Testis (tissue), 3 donors: ENCODE measurements around the gene U2AF2. TPM values are rescaled to one million over a fixed set of nuclear protein-coding genes. Genes with fewer than 3 reads are reported as not detected.

Experiments used
- DNase-seq: peaks from one replicate; pipeline ENCODE4 v3.0.0-alpha.2; 2019
- H3K27ac ChIP-seq, 2 donors: fragments of 200-600 bp; sonication (generic); one replicate each; pipeline ENCODE4 v1.5.1; 2019
- H3K27me3 ChIP-seq: fragments of 200-600 bp; sonication (generic); one replicate; pipeline ENCODE4 v1.5.1; 2019
- H3K36me3 ChIP-seq: fragments of 200-600 bp; sonication (generic); one replicate; pipeline ENCODE4 v1.5.1; 2017; ENCODE audit warnings: low read depth; ENCODE audit errors: missing control alignments
- H3K4me1 ChIP-seq: fragments of 200-600 bp; sonication (generic); one replicate; pipeline ENCODE4 v1.5.1; 2019
- H3K4me3 ChIP-seq, 2 donors: fragments of 200-600 bp; sonication (generic); one replicate each; pipeline ENCODE4 v1.5.1; 2017 to 2019
- H3K9me3 ChIP-seq: fragments of 200-600 bp; sonication (generic); one replicate; pipeline ENCODE4 v1.5.1; 2017
- CTCF ChIP-seq, 3 experiments: fragments of 450-650 bp in 2 of 3; fragments of 200-600 bp in 1 of 3; sonication (generic) in 1 of 3; IDR thresholded peaks; one replicate each; pipeline ENCODE4 v1.5.1; 2016 to 2019; ENCODE audit warnings: antibody characterized with exemption in 3 of 3, mild to moderate bottlenecking in 2 of 3, moderate library complexity in 1 of 3
- POLR2A ChIP-seq: fragments of 450-650 bp; IDR thresholded peaks from one replicate; pipeline ENCODE4 v1.6.1; 2017; ENCODE audit warnings: antibody characterized with exemption, mild to moderate bottlenecking, moderate library complexity
- WGBS, 2 donors: methylation state at CpG; one replicate each; pipeline ENCODE4 v1.1.5; 2018; 5-methylcytosine and 5-hydroxymethylcytosine counted together
- intact Hi-C: fragments of 100-400 bp; cut with DNase I; formaldehyde crosslinking; loops from one replicate; pipeline ENCODE4 v1.15.1; 2023; ENCODE audit warnings: low total_unique reads
- polyA plus RNA-seq: library from polyadenylated mRNA; stranded (reverse); fragments of 350-450 nt; fragmentation: Illumina TruSeq; extraction: RNeasy Lipid Tissue Mini Kit (QIAGEN cat#74804); gene quantifications from one replicate; pipeline ENCODE4 v1.2.3, GENCODE V29; 2014; ENCODE audit warnings: low read depth, low replicate concordance; ENCODE audit not compliant: insufficient read depth
- total RNA-seq, 2 donors: library from RNA; depleted of rRNA; stranded (reverse); fragments of >200 nt; gene quantifications; one replicate each; pipeline ENCODE4 v1.2.3, GENCODE V29; 2016

The U2AF2 gene
- total and polyA plus RNA-seq, 3 donors from 2014 or later = 163 to 281 (median 264) TPM

- 92 to 94% methylated on average over 4 of the region's 4 CpGs for WGBS, 2 donors
- DNase-seq = no peak
- no peaks in the 10 kb centered on the region for H3K9me3 ChIP-seq
- peaks cover 10% of the 10 kb centered on the region for H3K4me1 ChIP-seq
- TF ChIP-seq POLR2A = no peak
- no peak for TF ChIP-seq CTCF (IDR thresholded peaks at IDR 0.05)
- H3K36me3 ChIP-seq = no peaks in the 10 kb centered on the region
- H3K27ac ChIP-seq = no peak overlapping the region
- no peaks in the 10 kb centered on the region for H3K27me3 ChIP-seq
- intact Hi-C loops = no loop called here
- no peak overlapping the region for H3K4me3 ChIP-seq
Observed at GRCh38 chr19:55650126-55650557, 4.7 kb upstream of the U2AF2 start.

- peaks cover 10% of the 10 kb centered on the region for H3K4me1 ChIP-seq
- no peak overlapping the region for H3K4me3 ChIP-seq
- DNase-seq = no peak
- 88 to 90% methylated on average over 17 of the region's 17 CpGs for WGBS, 2 donors
- TF ChIP-seq CTCF (IDR thresholded peaks at IDR 0.05) (no peak), POLR2A (no peak)
- H3K9me3 ChIP-seq = no peaks in the 10 kb centered on the region
- intact Hi-C loops = no loop called here
- H3K36me3 ChIP-seq = no peaks in the 10 kb centered on the region
- no peak overlapping the region for H3K27ac ChIP-seq
- no peaks in the 10 kb centered on the region for H3K27me3 ChIP-seq
Observed at GRCh38 chr19:55650602-55651230, 4.1 kb upstream of the U2AF2 start.

GRCh38 chr19:55651236-55651635 is 3.6 kb upstream of the U2AF2 start:
- intact Hi-C loops = no loop called here
- no peaks in the 10 kb centered on the region for H3K36me3 ChIP-seq
- H3K27me3 ChIP-seq = no peaks in the 10 kb centered on the region
- no peak for TF ChIP-seq CTCF (IDR thresholded peaks at IDR 0.05)
- TF ChIP-seq POLR2A = no peak
- whole genome bisulfite sequencing, 2 donors = 83 to 90% methylated on average over 18 of the region's 18 CpGs
- DNase-seq = no peak
- no peak overlapping the region for H3K27ac ChIP-seq
- peaks cover 15% of the 10 kb centered on the region for H3K4me1 ChIP-seq
- no peaks in the 10 kb centered on the region for H3K9me3 ChIP-seq
- H3K4me3 ChIP-seq = no peak overlapping the region

- Histone ChIP-seq H3K4me3 (peak overlapping the region; percentile 82 to 97), H3K27me3 (no peaks in the 10 kb centered on the region), H3K4me1 (peaks cover 24% of the 10 kb centered on the region), H3K36me3 (no peaks in the 10 kb centered on the region), H3K9me3 (no peaks in the 10 kb centered on the region), H3K27ac (peak overlapping the region; percentile 96 to 100)
- WGBS, 2 donors = 53 to 60% methylated on average over 24 to 70 of the region's 71 CpGs
- intact Hi-C loops = no loop called here
- no peak for DNase-seq
- no peak for TF ChIP-seq CTCF (IDR thresholded peaks at IDR 0.05)
- TF ChIP-seq POLR2A = no peak
Observed at GRCh38 chr19:55652311-55653128, 2.3 kb upstream of the U2AF2 start.
